GM12892 (cell line): ENCODE results near the gene STX18.

Experiments
- DNase-seq: peaks from one replicate; pipeline ENCODE4 v3.0.0; 2011; ENCODE audit not compliant: insufficient read length
- FAIRE-seq: peaks from 2 replicates; lab custom pipeline; 2011; peaks lifted over from hg19 to GRCh38; lab: Jason Lieb, UNC
- POLR2A ChIP-seq: IDR thresholded peaks from 2 replicates; pipeline ENCODE4 v1.6.1; 2011; ENCODE audit warnings: low read depth, low read length, control low read depth
- POLR2AphosphoS5 ChIP-seq: IDR thresholded peaks from 2 replicates; pipeline ENCODE4 v1.6.1; 2011; ENCODE audit warnings: low read depth, low read length, control low read depth
- TAF1 ChIP-seq: IDR thresholded peaks from 2 replicates; pipeline ENCODE4 v1.6.1; 2011; ENCODE audit warnings: low read depth, mild to moderate bottlenecking, control low read depth, low read length, borderline replicate concordance

STX18 gene

DNA sequence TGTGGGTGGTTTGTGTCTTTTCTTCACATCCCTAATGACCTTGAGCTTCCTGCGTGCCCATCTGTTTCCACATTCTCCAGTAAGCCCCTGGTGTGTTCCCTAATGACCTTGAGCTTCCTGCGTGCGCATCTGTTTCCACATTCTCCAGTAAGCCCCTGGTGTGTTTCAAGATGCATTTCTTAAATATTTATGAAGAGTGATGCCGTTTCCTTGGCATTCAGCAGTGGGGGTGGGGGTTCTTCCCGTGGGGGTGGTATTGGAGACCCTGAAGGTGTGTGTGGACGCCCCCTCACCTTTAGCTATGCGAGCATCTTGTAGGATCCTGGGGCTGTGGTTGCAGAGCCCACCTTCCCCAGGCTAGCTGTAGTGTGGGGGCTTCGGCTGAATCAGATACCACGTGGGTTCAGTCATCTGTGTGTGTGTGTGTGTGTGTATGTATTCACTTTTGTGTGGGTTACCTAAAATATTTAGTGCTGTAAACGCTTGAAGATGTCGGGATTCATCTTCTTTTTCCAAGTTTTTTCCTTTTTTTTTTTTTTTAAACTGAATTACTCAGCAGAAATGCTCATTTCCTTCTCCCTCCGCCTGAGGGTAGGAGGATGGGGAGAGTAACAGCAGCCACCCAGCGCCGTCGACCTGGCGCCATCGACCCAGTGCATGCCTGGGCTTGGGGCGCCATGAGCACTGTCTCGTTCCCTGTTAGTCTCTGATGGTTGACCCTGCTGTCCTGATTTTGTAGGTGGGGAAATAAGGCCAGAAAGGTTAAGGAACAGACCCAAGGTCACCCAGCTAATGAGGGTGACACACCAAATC lies 145.0 kb downstream of the STX18 start:
- TF ChIP-seq TAF1 = no peak
- no peak for TF ChIP-seq POLR2A
- TF ChIP-seq POLR2AphosphoS5 = no peak
- no peak for DNase-seq
- no peak for FAIRE-seq

DNA sequence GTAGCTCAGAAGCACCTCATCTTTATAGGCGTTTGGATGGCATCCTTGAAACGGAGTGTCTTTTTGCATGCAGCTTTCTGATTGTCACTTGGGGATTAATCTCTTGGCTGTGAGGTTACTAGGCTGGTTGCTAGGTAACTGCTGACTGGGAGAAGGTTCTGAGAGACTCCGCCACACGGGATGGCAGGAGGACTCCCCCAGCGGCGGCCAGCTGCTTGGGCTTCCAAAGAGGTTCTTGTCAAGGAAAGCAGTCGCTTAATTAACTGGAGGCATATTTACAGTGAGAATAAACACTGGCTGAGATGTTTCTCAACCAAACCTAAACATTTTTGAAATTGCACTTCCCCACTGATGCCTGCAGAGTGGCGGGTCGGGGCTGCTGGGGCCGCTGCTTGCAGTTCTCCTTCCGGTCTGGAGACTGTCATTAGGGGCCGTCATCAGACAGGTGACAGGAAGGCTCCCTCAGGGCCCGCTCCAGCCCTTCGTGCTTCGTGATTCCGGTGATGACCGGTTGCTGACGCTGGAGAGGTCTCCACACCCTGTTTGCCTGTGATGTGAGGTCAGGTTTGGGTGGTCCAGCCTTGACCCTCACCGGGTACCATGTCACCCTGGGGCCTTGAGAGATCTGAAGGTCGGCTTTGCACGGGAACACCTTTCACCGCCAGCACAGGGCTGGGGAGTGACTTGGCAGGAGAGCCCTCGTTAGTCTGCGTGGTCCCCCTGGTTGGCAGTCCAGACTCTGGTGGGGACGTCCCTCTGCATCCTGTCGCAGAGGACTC lies 145.8 kb downstream of the STX18 start:
- no peak for TF ChIP-seq TAF1
- no peak for TF ChIP-seq POLR2A
- TF ChIP-seq POLR2AphosphoS5 = no peak
- peak; percentile 50 for DNase-seq
- FAIRE-seq = no peak

DNA sequence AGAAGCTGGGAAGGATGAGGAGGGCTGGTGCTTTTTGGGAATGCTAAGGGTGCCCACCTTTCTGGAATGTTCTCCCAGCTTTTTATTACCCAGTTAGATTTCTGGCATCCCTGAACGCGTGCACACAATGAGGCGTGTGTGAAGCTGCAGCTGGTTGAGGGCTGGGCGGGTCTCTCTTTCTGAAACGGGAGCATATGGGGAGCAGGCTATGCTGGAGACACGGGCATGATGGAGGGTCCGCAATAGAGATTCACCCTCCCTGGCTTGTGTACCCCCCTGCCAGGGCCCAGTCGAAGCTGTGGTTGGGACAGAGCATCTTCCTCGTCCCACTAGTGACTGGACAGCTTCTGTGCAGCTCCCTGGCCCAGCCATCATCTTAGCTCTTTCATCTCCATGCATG lies 146.5 kb downstream of the STX18 start:
- DNase-seq (no peak), FAIRE-seq (no peak)
- TF ChIP-seq POLR2A (no peak), POLR2AphosphoS5 (no peak), TAF1 (no peak)

DNA sequence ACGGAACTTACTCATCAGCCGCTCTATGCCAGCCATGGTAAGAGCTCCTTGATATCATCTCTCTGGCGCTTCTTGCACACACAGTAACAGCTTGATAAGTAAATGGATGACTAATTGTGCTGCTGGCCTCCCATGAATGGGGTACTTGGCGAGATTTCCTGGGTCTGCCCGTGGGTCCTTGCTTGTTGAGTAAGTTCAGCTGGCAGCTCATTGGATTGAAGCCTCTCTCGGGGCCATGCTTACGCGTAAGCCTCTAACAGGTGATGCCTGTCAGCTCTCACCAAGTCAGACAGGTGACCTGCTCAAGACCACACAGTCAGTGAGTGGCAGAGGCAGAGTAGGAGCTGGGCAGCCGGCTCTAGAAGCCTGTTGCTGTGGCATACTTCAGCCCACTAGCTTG lies 147.2 kb downstream of the STX18 start:
- DNase-seq = no peak
- no peak for TF ChIP-seq TAF1
- TF ChIP-seq POLR2AphosphoS5 = no peak
- TF ChIP-seq POLR2A = no peak
- no peak for FAIRE-seq

DNA sequence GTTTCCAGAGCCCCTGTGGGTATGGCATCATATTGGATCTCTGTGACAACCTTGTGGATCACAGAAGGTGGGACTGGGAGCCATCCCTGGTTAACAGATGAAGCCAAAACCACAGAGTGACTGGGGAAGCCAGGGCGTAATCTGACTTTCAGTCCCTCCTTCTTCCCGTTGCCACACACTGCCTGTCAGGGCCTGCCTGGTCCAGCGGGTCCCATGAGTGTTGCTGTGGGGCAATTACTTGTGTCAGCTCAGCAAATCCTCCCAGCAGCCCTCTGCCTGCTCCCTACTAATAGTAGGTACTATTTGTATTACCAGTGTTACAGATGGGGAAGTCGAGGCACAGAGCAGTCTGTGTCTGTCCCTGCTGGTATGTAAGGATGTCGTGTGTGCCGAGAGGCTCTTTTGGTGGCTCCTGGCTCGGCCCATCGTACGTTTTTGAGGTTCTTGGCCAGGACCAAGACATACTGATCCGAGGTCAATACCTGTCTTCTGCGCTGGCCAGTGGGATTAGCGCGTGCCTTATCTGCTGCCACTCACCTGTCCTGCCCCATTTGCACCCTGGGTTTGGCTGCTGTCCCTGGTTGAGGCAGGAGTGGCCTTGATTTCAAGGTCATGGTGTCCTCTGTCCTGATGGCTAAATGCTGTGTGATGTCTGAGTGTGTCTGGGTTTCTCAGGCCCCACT lies 149.2 kb downstream of the STX18 start:
- FAIRE-seq (no peak), DNase-seq (no peak)
- no peak for TF ChIP-seq POLR2A
- no peak for TF ChIP-seq POLR2AphosphoS5
- no peak for TF ChIP-seq TAF1

DNA sequence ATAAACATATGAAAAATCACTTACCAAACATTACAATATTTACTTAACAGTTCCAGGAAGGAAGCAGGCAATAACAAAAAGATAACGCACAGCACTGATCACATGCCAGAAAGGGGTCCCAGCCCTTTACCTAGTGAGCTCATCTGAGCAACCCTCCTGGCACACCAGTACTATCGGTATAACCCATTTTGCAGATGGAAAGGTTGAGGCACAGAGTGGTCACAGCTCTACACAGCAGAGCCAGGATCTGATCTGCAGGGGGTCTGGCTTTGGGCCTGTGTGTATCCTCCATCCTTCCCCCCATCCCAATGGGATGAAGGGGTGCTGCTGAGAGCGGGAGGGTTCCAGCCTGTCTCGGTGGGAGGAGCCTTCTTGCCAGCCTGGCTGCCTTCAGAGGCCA lies 150.0 kb downstream of the STX18 start:
- TF ChIP-seq POLR2AphosphoS5 (no peak), POLR2A (no peak), TAF1 (no peak)
- FAIRE-seq (no peak), DNase-seq (no peak)

DNA sequence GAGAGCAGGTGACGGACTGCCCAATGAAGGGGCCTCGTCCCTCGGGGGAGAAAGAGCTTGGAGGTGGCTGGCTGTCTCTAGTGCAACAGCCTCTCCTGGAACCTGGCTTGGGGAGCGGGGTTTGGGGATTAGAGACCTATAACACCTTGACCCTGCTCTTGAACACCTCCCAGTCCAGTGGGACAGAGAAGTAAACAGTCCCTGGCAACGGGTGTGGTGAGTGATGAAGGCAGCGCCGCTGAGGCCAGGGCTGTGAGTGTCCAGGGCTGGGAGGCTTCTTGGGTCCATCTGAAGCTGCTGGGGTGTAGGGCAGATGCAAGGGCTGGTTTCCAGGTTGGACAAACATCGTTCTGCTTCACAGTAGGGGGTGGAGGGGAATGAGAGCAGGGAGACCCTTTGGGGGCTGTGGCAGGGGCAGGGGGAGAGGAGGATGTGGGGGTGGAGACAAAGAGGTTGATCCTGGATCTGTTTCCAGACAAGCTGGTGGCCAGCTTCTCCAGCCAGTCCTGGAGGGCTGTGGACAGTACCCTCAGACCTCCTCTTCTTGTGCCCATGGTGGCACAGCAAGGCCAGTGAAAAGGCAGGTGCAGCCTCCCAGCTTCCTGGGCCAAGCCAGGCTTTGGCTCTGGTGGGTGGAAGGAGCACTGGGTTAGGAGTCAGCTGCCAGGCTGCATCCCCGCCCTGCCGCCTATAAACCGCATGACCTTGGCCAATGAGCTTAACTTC lies 151.2 kb downstream of the STX18 start:
- FAIRE-seq (no peak), DNase-seq (no peak)
- TF ChIP-seq TAF1 (no peak), POLR2AphosphoS5 (no peak), POLR2A (no peak)

DNA sequence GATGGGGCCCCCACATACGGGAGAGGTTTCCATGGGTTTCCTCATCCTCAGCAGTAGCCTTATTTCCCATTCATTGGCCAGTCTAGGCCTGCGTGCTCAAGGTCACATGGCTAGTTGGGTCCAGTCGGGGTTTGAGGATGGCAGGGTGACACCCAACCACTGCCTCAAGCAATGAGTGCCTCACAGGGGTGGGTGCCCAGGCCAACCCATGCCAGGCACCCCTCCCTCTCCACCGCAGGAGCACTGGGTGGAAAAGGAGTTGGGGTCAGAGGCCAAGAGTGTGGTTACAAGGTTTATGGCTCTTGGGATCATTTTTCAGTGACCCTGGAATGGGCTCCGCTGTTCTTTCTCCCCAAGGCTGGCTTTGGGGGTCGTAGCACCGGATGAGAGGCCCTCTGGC lies 151.8 kb downstream of the STX18 start:
- no peak for TF ChIP-seq TAF1
- no peak for TF ChIP-seq POLR2AphosphoS5
- TF ChIP-seq POLR2A = no peak
- no peak for FAIRE-seq
- no peak for DNase-seq

DNA sequence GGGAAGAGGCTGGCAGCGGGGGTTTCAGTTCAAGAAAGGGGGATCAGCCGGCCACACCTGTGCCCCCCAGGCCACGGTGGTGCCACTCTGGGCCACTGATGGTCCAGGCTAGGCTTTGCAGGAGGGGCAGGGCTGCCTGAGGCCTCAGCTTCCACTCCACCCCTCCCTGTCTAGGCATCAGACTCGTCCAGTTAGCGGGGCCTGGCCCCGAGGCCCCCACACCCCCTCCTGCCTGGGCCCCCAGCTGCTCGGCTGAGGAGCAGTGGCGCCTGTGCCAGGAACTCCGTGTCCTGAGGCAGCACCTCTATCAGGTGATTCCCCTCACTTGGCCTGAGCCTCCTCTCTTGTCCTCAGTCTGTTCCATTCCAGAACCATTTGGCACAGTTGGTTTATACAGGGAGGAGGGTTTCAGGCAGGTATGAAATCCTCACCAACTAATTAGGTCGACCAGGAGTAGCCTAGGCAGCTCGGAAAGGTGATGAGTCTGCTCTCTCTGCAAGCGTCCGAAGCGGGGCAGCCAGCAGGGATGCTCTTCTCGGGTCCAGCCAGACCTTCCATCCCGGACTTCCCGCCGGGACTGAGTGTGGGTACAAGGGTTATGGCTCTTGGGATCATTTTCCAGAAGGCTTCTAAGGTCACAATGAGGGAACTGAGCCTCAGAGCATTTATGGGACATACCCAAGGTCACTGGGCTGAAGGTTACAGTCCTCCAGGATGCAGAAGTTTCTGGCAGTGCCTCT lies 152.8 kb downstream of the STX18 start:
- TF ChIP-seq POLR2AphosphoS5 = no peak
- FAIRE-seq = no peak

DNA sequence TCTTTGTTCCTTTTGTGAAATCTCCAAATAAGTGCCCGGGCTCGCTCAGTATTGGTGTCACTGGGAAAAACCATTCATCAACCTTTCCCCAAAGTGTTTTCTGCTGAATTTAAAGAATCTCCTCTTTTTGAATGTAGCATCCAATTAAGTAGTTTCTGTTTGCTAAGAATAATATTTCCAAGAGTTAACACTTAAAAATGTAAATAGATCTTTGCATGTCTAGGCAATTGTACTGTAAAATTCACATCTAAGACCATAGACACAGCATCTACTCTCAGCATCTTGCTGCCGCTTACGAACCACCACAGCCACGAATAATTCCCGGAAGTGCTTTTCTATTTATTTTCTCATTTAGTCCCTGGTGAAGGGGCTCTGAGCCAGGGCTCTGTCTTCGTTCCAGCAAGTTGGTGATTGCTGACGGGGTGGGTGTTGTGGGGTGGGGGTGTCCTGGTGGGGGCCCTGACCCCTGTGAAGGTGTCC lies 153.5 kb downstream of the STX18 start:
- FAIRE-seq (no peak), DNase-seq (no peak)
- TF ChIP-seq TAF1 (no peak), POLR2AphosphoS5 (no peak), POLR2A (no peak)

More for the DNA sequence above, 152.8 kb downstream of the STX18 start:
- DNase-seq = no peak
